ENCODE data around the gene MT4. TPM values are rescaled to one million over a fixed set of nuclear protein-coding genes. Genes with fewer than 3 reads are reported as not detected.

MT4 gene
- total and polyA plus RNA-seq, 2 of the 4 experiments (the other 2 are of a cell fraction): not detected

- Histone ChIP-seq H3K4me3 (ENCODE audit: insufficient read depth, low read depth, low read length) (no peak overlapping the region), H4K8ac (ENCODE audit: low read depth in 2 of 2, low read length in 2 of 2) (peak overlapping the region; percentile 54 to 66; a peak in 3 of 4 replicates), H2BK20ac (ENCODE audit: low read depth, low read length) (peak overlapping the region; percentile 73), H3K18ac (ENCODE audit: low read depth, low read length) (no peak overlapping the region), H3K27me3 (ENCODE audit: control insufficient read depth, insufficient read depth, low read length) (no peaks in the 10 kb centered on the region), H3K9me1 (ENCODE audit: insufficient read depth, low read length) (peaks cover 16% of the 10 kb centered on the region), H4K20me1 (ENCODE audit: insufficient read depth, low read length) (no peaks in the 10 kb centered on the region), H3K4me2 (ENCODE audit: low read depth, low read length) (no peak overlapping the region; the same call in 1 of the 2 replicates), H3K79me1 (ENCODE audit: low read depth in 1 of 2, low read length in 2 of 2) (peaks cover 2 to 39% of the 10 kb centered on the region in 2 experiments; a peak in 3 of 4 replicates), H3K9me3 (ENCODE audit: control insufficient read depth, insufficient read depth, low read length) (no peaks in the 10 kb centered on the region), H2BK15ac (ENCODE audit: low read depth, low read length) (peak overlapping the region; percentile 88), H4K91ac (ENCODE audit: insufficient read depth, low read depth, low read length) (peak overlapping the region; percentile 54), H3K4me1 (ENCODE audit: control insufficient read depth, insufficient read depth, low read length) (peaks cover 18% of the 10 kb centered on the region), H4K5ac (ENCODE audit: low read depth, low read length) (peak overlapping the region; percentile 86), H2AK5ac (ENCODE audit: low read depth, low read length) (peak overlapping the region; percentile 97), H2BK120ac (ENCODE audit: low read depth, low read length) (peak overlapping the region; percentile 73), H3K9ac (ENCODE audit: low read depth, low read length) (peak overlapping the region; percentile 66; the same call in 1 of the 2 replicates), H3K4ac (ENCODE audit: low read depth, low read length) (peak overlapping the region; percentile 83), H2AK9ac (replicated peaks; ENCODE audit: low read depth, low read length, poor library complexity) (peak overlapping the region; percentile 73), H2AFZ (replicated peaks; ENCODE audit: low read length, poor library complexity) (peak overlapping the region; percentile 94), H3K14ac (replicated peaks; ENCODE audit: low read depth, low read length) (peak overlapping the region; percentile 72), H3K27ac (ENCODE audit: insufficient read depth, low read length) (peak overlapping the region; percentile 22; the same call in 1 of the 2 replicates), H3K56ac (ENCODE audit: extremely low read depth, insufficient read depth, low read length) (0 out of 2 replicates have a peak overlapping the region, but pooled peaks have one; percentile 4), H3K36me3 (ENCODE audit: control insufficient read depth, insufficient read depth, low read length) (no peaks in the 10 kb centered on the region), H3K23ac (ENCODE audit: low read depth, low read length) (peak overlapping the region; percentile 53), H2BK5ac (ENCODE audit: low read depth, low read length, poor library complexity, severe bottlenecking) (peak overlapping the region; percentile 21)
- TF ChIP-seq POLR2A (IDR thresholded peaks at IDR 0.05; ENCODE audit: low read depth, low read length): no peak
- TF ChIP-seq MAFK (IDR thresholded peaks at IDR 0.05; ENCODE audit: low read depth, low read length): no peak
- TF ChIP-seq FOS (IDR thresholded peaks at IDR 0.05; ENCODE audit: low read depth, low read length): no peak
- TF ChIP-seq MXI1 (IDR thresholded peaks at IDR 0.05; ENCODE audit: borderline replicate concordance, low read depth, low read length): no peak
- no peak for TF ChIP-seq CEBPB (IDR thresholded peaks at IDR 0.05; ENCODE audit: low read depth, low read length)
- no peak for TF ChIP-seq SMC3 (IDR thresholded peaks at IDR 0.05; ENCODE audit: low read depth, low read length)
- TF ChIP-seq CHD1 (IDR thresholded peaks at IDR 0.05; ENCODE audit: low read depth, low read length): no peak
- no peak for TF ChIP-seq NFE2L2 (IDR thresholded peaks at IDR 0.05; ENCODE audit: low read depth, low read length)
- TF ChIP-seq RFX5 (IDR thresholded peaks at IDR 0.05; ENCODE audit: low read depth, low read length): no peak
- no peak for TF ChIP-seq RCOR1 (IDR thresholded peaks at IDR 0.05; ENCODE audit: insufficient replicate concordance, low read length)
- TF ChIP-seq CTCF (conservative IDR thresholded peaks at IDR 0.05; ENCODE audit: low read depth, low read length): no peak
- TF ChIP-seq USF2 (IDR thresholded peaks at IDR 0.05; ENCODE audit: low read depth, low read length): no peak
- TF ChIP-seq BHLHE40 (IDR thresholded peaks at IDR 0.05; ENCODE audit: low read depth, low read length): no peak
- TF ChIP-seq RAD21 (IDR thresholded peaks at IDR 0.05; ENCODE audit: low read length): no peak
- WGBS, 2 experiments (ENCODE audit: extremely low coverage in 2 of 2, insufficient read length in 1 of 2): 34% methylated on average over 8 of the region's 23 CpGs; no CpG with 5 or more reads in 1 of the 2 experiments
- dilution Hi-C loops (cut with HindIII; ENCODE audit: low sequenced_read_pairs, unreplicated experiment): no loop called here
- in situ Hi-C loops (cut with MboI; ENCODE audit: low sequenced_read_pairs): no loop called here
- POLR2A ChIA-PET (ENCODE audit: unreplicated experiment): interaction anchor here (0.5 kb wide), 1 partner anchor 10 kb away, joined by 3 read pairs; no protein-coding TSS in a partner anchor
- CTCF ChIA-PET: interaction anchor here (0.6 kb wide), 1 partner anchor 12 kb away, joined by 3 read pairs; no protein-coding TSS in a partner anchor
- BruUV-seq (replicated peaks): no TSS peak
- ATAC-seq (ENCODE audit: low read depth) (no peak), DNase-seq (no peak)
- intact Hi-C loops (cut with micrococcal nuclease): no loop called here
Observed at GRCh38 chr16:56616608-56617211, 51.8 kb downstream of the MT4 start.

All from IMR-90 (cell line).